ENCODE results near the gene RGL3.

DNA sequence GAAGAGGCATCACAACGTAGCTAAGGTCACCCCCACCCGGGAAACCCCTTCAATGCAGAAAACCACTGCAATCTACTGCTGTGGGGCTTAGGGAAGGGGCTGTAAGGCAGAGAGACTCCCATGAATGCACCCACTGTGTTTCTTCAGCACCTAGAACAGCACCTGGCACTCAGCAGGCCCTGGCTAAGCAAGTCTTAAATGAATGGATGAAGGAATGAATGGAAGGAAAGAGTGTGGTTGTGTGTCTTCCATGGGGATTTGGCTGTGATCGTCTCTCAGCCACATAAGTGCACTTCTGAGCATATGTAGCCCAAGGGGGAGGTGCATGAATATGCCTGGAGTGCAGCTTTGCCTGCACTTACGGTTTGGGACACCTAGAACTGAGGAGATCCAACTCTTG is 69.9 kb downstream of the RGL3 start:
- TF ChIP-seq, protein P1, sequence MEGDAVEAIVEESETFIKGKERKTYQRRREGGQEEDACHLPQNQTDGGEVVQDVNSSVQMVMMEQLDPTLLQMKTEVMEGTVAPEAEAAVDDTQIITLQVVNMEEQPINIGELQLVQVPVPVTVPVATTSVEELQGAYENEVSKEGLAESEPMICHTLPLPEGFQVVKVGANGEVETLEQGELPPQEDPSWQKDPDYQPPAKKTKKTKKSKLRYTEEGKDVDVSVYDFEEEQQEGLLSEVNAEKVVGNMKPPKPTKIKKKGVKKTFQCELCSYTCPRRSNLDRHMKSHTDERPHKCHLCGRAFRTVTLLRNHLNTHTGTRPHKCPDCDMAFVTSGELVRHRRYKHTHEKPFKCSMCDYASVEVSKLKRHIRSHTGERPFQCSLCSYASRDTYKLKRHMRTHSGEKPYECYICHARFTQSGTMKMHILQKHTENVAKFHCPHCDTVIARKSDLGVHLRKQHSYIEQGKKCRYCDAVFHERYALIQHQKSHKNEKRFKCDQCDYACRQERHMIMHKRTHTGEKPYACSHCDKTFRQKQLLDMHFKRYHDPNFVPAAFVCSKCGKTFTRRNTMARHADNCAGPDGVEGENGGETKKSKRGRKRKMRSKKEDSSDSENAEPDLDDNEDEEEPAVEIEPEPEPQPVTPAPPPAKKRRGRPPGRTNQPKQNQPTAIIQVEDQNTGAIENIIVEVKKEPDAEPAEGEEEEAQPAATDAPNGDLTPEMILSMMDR (IDR thresholded peaks at IDR 0.05), result no peak
- no peak for TF ChIP-seq POLR2AphosphoS5 (IDR thresholded peaks at IDR 0.05)

Measured in gastroesophageal sphincter (tissue), 3 donors.